Heart left ventricle (tissue), 16 donors: Measurements from ENCODE around the gene OPHN1. TPM values are rescaled to one million over a fixed set of nuclear protein-coding genes. Genes with fewer than 3 reads are reported as not detected.
A peak's percentile ranks its signal among the peaks of the same experiment; 100 is the strongest.

Experiments
- ATAC-seq, 4 donors: fragments of 200-7000 bp; cut with Tn5 transposase; one replicate each; pipeline ENCODE4 v1.9.1; 2020 to 2022; ENCODE audit warnings: moderate library complexity in 4 of 4, mild to moderate bottlenecking in 3 of 4, moderate number of reproducible peaks in 1 of 4
- DNase-seq, 5 donors: peaks; one replicate each; pipeline ENCODE4 v3.0.0-alpha.2; 2020
- H3K27ac ChIP-seq, 12 donors: fragments of 200-600 bp; sonication (generic) in 4 of 12; one replicate each; pipeline versions ENCODE4 v1.5.0 to v1.8.0; 2016 to 2022; ENCODE audit warnings: mild to moderate bottlenecking in 2 of 12
- H3K27me3 ChIP-seq, 9 donors: fragments of 200-600 bp; sonication (generic) in 2 of 9; one replicate each; pipeline versions ENCODE4 v1.5.1 to v1.8.0; 2016 to 2022; ENCODE audit warnings: mild to moderate bottlenecking in 3 of 9
- H3K36me3 ChIP-seq, 9 donors: fragments of 200-600 bp; sonication (generic) in 2 of 9; one replicate each; pipeline versions ENCODE4 v1.5.0 to v1.8.0; 2018 to 2022; ENCODE audit warnings: mild to moderate bottlenecking in 2 of 9
- H3K4me1 ChIP-seq, 12 donors: fragments of 200-600 bp; sonication (generic) in 4 of 12; one replicate each; pipeline versions ENCODE4 v1.5.0 to v1.8.0; 2016 to 2022; ENCODE audit warnings: mild to moderate bottlenecking in 3 of 12
- H3K4me3 ChIP-seq, 12 donors: fragments of 200-600 bp; sonication (generic) in 4 of 12; one replicate each; pipeline versions ENCODE4 v1.5.0 to v1.8.0; 2017 to 2022; ENCODE audit warnings: mild to moderate bottlenecking in 9 of 12, moderate library complexity in 4 of 12
- H3K9me3 ChIP-seq, 12 donors: fragments of 200-600 bp; sonication (generic) in 4 of 12; one replicate each; pipeline versions ENCODE4 v1.5.0 to v1.8.0; 2016 to 2022; ENCODE audit warnings: mild to moderate bottlenecking in 1 of 12
- POLR2A ChIP-seq, 2 donors: fragments of 450-650 bp; IDR thresholded peaks; one replicate each; pipeline ENCODE4 v1.6.1; 2017; ENCODE audit warnings: antibody characterized with exemption in 2 of 2, mild to moderate bottlenecking in 2 of 2, moderate library complexity in 2 of 2
- WGBS, 4 donors: extraction: QIAGEN DNeasy Blood & Tissue Kit in 2 of 4; methylation state at CpG; one replicate each; pipeline versions ENCODE4 v1.1.5 to v1.1.7; 2013 to 2018; 5-methylcytosine and 5-hydroxymethylcytosine counted together
- intact Hi-C, 10 donors: fragments of 100-400 bp; cut with DNase I; formaldehyde crosslinking; loops; one replicate each; pipeline versions ENCODE4 v1.11.1 to v1.14.2; 2022
- polyA plus RNA-seq, 2 donors: library from polyadenylated mRNA; stranded (reverse); fragments of 200-250 nt; gene quantifications; one replicate each; pipeline ENCODE4 v1.2.3, GENCODE V29; 2013
- total RNA-seq, 9 donors: library from RNA; depleted of rRNA in 2 of 9; stranded (reverse); fragments of >200 nt in 2 of 9; fragmentation: NEBNext Ultra II Directional in 3 of 9; extraction: Animal tissue kit (Norgen Biotek cat#: 25700) in 3 of 9; gene quantifications; one replicate each; pipeline versions ENCODE4 v1.1.0 to v1.2.4, GENCODE V29; 2016 to 2023
- TF ChIP-seq, protein P1 (sequence below), 12 donors: fragments of 200-600 bp; sonication (generic) in 4 of 12; IDR thresholded peaks; one replicate each; pipeline versions ENCODE4 v1.5.0 to v1.8.0; 2018 to 2022; ENCODE audit warnings: antibody characterized with exemption in 12 of 12, mild to moderate bottlenecking in 5 of 12
- donor health status: ischemic (EF 13 %, LVEDD 7.1; RV severe dilation, severe dysfunction).
- donor health status: healthy with polysubstance abuse.
- donor health status: DM: no; HTN: yes; CAD: no.
- donor health status: DM: no; HTN: no; CAD: no.
- donor health status: ischemic (EF 25% LVEDD 6.9; RV normal size, moderate dysfunction).
- donor health status: ischemic (EF 25% LVEDD 5.7; RV mildly dilated, moderate dysfunction).
- donor health status: healthy.
- donor health status: DM: yes; HTN: yes; CAD: no.
- donor health status: ischemic (EF 35%, LVEDD 5.7; RV mildly dilated, moderate dysfunction).
- donor health status: nonischemic (EF 11% LVEDD 7.7; RV severe dilation, severe dysfunction).
- donor health status: DM: yes; HTN: yes; CAD: no.
- donor health status: PGD.
- donor health status: ischemic (EF 29% LVEDD 5.4; RV normal size, mild dysfunction).
- donor health status: nonischemic (EF 23%, LVEDD 6.1; RV moderate dilation, normal function).

OPHN1 gene
- total and polyA plus RNA-seq, 11 donors = 0.95 to 9.6 (median 5.7) TPM

DNA sequence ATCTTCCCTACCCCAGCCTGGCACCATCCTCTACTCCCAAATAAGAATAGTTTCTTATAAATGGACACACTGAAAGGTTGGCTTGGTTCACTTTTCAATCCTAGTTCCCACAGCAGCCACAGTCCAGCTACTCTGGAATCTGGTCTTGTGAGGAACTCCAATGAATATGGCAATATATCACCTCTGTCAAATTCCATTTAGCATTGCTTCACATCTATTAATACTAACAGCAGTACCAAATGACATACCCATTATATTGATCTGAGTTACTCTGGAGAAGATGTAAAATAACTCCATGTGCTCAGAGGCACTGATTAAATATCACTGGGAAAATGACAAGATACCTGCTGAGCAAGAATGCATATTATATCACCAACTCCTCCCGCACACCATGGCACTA, 8.6 kb downstream of the OPHN1 start:
- Histone ChIP-seq H3K9me3 (no peaks in the 10 kb centered on the region), H3K27ac (no peak overlapping the region), H3K27me3 (peaks cover 0 to 4% (median 0%) of the 10 kb centered on the region in 9 donors), H3K36me3 (no peaks in the 10 kb centered on the region), H3K4me1 (peaks cover 0 to 7% (median 0%) of the 10 kb centered on the region in 12 donors), H3K4me3 (no peak overlapping the region)
- TF ChIP-seq POLR2A (IDR thresholded peaks at IDR 0.05) = no peak
- TF ChIP-seq, protein P1, sequence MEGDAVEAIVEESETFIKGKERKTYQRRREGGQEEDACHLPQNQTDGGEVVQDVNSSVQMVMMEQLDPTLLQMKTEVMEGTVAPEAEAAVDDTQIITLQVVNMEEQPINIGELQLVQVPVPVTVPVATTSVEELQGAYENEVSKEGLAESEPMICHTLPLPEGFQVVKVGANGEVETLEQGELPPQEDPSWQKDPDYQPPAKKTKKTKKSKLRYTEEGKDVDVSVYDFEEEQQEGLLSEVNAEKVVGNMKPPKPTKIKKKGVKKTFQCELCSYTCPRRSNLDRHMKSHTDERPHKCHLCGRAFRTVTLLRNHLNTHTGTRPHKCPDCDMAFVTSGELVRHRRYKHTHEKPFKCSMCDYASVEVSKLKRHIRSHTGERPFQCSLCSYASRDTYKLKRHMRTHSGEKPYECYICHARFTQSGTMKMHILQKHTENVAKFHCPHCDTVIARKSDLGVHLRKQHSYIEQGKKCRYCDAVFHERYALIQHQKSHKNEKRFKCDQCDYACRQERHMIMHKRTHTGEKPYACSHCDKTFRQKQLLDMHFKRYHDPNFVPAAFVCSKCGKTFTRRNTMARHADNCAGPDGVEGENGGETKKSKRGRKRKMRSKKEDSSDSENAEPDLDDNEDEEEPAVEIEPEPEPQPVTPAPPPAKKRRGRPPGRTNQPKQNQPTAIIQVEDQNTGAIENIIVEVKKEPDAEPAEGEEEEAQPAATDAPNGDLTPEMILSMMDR (IDR thresholded peaks at IDR 0.05) = no peak
- 94 to 97% (median 95%) methylated on average over 1 of the region's 1 CpG for WGBS, 4 donors
- ATAC-seq (no peak), DNase-seq (no peak)
- intact Hi-C loops = no loop called here

DNA sequence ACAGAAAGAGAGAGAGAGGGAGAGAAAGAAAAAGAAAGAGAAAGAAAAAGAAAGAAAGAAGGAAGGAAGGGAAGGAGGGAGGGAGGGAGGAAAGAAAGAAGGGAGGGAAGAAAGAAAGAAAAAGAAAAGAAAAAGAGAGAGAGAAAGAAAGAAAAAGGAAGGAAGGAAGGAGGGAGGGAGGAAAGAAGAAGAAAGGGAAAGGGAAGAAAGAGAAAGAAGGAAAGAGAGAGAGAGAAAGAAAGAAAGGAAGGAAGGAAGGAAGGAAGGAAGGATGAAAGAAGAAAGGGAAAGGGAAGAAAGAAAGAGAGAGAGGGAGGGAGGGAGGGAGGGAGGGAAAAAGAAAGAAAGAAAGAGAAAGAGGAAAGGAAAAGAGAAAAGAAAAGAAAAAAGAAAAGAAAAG, 10.8 kb downstream of the OPHN1 start:
- DNase-seq (no peak), ATAC-seq (no peak)
- H3K9me3 ChIP-seq = no peaks in the 10 kb centered on the region
- no peaks in the 10 kb centered on the region for H3K36me3 ChIP-seq
- H3K27ac ChIP-seq = no peak overlapping the region
- TF ChIP-seq, protein P1 (IDR thresholded peaks at IDR 0.05) = no peak
- no peak for TF ChIP-seq POLR2A (IDR thresholded peaks at IDR 0.05)
- intact Hi-C loops = no loop called here
- H3K27me3 ChIP-seq = no peaks in the 10 kb centered on the region
- peaks cover 0 to 7% (median 3%) of the 10 kb centered on the region in 12 donors for H3K4me1 ChIP-seq
- H3K4me3 ChIP-seq = no peak overlapping the region

DNA sequence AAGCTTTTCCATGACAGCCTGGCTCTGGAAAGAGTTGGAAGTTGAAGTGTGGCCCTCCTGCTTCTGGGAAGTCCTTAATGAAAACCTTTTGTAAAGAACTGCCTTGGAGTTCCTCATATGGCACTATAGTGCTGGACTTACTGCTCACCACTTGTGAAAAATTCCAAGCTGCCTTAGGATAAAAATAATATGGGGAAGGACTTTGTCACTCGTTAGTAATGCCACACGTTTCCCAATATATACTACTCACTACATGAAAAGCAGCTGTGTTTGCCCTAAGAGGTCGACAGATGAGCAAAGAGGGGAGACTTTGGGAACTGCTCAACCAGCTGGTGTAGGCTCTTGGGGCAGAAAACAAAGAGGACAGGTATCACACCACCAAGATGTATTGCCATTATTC, 11.7 kb downstream of the OPHN1 start:
- intact Hi-C loops = no loop called here
- TF ChIP-seq, protein P1 (IDR thresholded peaks at IDR 0.05) = no peak
- no peak for TF ChIP-seq POLR2A (IDR thresholded peaks at IDR 0.05)

DNA sequence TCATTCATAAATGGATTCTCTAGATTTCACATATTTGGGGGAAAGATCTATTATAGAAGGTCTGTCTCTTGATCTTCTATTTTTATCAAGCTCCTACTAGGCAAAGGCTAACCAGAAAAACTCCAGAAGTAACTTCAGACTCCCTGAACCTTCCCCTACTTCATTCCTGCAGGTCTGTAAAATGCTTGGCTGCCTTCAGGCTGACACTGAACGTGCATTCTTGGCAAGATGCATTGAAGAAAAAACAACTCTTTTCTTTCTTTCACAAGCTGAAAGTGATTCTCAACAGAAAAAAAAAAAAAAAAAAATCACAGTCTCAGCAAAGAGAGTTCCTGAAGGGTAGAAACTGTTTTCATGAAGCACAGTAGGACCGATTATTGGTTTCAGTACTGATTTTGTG, 12.7 kb downstream of the OPHN1 start:
- no peak overlapping the region for H3K4me3 ChIP-seq
- H3K27ac ChIP-seq = no peak overlapping the region
- intact Hi-C loops = no loop called here
- H3K27me3 ChIP-seq = no peaks in the 10 kb centered on the region
- DNase-seq (no peak), ATAC-seq (peak in 1 of 4 donors; percentile 24)
- whole genome bisulfite sequencing, 4 donors = 39 to 66% (median 52%) methylated on average over 2 of the region's 2 CpGs
- H3K9me3 ChIP-seq = no peaks in the 10 kb centered on the region
- TF ChIP-seq POLR2A (IDR thresholded peaks at IDR 0.05) = no peak
- TF ChIP-seq, protein P1 (IDR thresholded peaks at IDR 0.05) = no peak
- H3K36me3 ChIP-seq = no peaks in the 10 kb centered on the region
- H3K4me1 ChIP-seq = peaks cover 0 to 14% (median 4%) of the 10 kb centered on the region in 12 donors

More for the DNA sequence above, 11.7 kb downstream of the OPHN1 start:
- H3K9me3 ChIP-seq = no peaks in the 10 kb centered on the region
- H3K4me1 ChIP-seq = peaks cover 0 to 10% (median 3%) of the 10 kb centered on the region in 12 donors
- WGBS, 4 donors = 30 to 56% (median 43%) methylated on average over 3 of the region's 3 CpGs
- no peak for DNase-seq
- H3K27ac ChIP-seq = no peak overlapping the region
- H3K36me3 ChIP-seq = no peaks in the 10 kb centered on the region
- H3K27me3 ChIP-seq = no peaks in the 10 kb centered on the region
- H3K4me3 ChIP-seq = no peak overlapping the region
- peak in 1 of 4 donors; percentile 28 for ATAC-seq
